Measurements from ENCODE around the gene RACGAP1.

The RACGAP1 gene

DNA sequence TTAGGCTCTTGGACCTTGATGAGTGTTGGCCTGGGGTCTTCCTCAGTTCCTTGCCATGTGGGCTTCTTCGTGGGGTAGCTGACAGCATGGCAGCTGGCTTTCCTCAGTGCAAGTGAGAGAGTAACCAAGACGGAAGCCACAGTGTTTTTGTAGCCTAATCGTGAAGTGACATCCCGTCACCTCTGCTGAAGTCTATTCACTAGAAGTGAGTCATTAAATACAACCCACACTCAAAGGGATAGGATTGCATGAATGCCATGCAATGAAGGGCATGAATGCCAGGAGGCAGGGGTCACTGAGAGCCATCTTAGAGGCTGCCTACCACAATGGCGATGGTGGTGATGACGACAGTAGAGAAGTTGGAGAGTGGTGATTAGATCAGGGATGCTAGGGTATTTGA lies 18.6 kb upstream of the RACGAP1 start:
- Histone ChIP-seq H3K4me1 (ENCODE audit: control insufficient read depth in 1 of 2, insufficient read depth in 2 of 2, low read length in 2 of 2) (no peaks in the 10 kb centered on the region), H3K27ac (ENCODE audit: low read depth, low read length) (no peak overlapping the region), H3K4me3 (ENCODE audit: low read depth in 1 of 2, low read length in 2 of 2) (no peak overlapping the region), H3K9ac (ENCODE audit: low read depth in 1 of 2, low read length in 2 of 2) (no peak overlapping the region), H3K36me3 (ENCODE audit: control insufficient read depth in 1 of 2, insufficient read depth in 2 of 2, low read length in 2 of 2) (no peaks in the 10 kb centered on the region), H3K9me3 (ENCODE audit: control insufficient read depth in 1 of 2, low read length in 2 of 2) (no peaks in the 10 kb centered on the region), H3K27me3 (ENCODE audit: control insufficient read depth in 1 of 2, insufficient read depth in 2 of 2, low read length in 2 of 2) (no peaks in the 10 kb centered on the region)

GRCh38 chr12:50043308-50043707 lies 18.0 kb upstream of the RACGAP1 start:
- no peak overlapping the region for H3K9ac ChIP-seq (ENCODE audit: low read depth in 1 of 2, low read length in 2 of 2)
- H3K27ac ChIP-seq (ENCODE audit: low read depth, low read length) = no peak overlapping the region
- no peak overlapping the region for H3K4me3 ChIP-seq (ENCODE audit: low read depth in 1 of 2, low read length in 2 of 2)
- H3K4me1 ChIP-seq (ENCODE audit: control insufficient read depth in 1 of 2, insufficient read depth in 2 of 2, low read length in 2 of 2) = no peaks in the 10 kb centered on the region
- H3K36me3 ChIP-seq (ENCODE audit: control insufficient read depth in 1 of 2, insufficient read depth in 2 of 2, low read length in 2 of 2) = no peaks in the 10 kb centered on the region
- H3K27me3 ChIP-seq (ENCODE audit: control insufficient read depth in 1 of 2, insufficient read depth in 2 of 2, low read length in 2 of 2) = no peaks in the 10 kb centered on the region
- H3K9me3 ChIP-seq (ENCODE audit: control insufficient read depth in 1 of 2, low read length in 2 of 2) = no peaks in the 10 kb centered on the region

DNA sequence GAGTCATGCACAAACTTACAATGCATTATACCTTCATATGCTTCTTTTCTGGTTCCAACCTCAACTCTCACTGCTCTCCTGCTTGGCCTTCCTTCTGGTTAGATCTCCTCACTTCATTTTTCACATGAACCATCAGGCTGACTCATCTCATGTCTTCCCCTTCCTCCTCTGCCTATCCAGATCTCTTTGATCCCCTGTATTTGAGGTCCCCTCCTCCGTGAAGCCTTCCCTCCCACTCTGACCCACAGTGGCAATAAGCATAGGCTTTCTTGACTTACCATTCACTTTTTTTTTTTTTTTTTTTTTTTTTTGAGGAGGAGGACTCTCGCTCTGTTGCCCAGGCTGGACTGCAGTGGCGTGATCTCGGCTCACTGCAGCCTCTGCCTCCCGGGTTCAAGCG lies 17.4 kb upstream of the RACGAP1 start:
- Histone ChIP-seq H3K27me3 (ENCODE audit: control insufficient read depth in 1 of 2, insufficient read depth in 2 of 2, low read length in 2 of 2) (no peaks in the 10 kb centered on the region), H3K4me1 (ENCODE audit: control insufficient read depth in 1 of 2, insufficient read depth in 2 of 2, low read length in 2 of 2) (no peaks in the 10 kb centered on the region), H3K9me3 (ENCODE audit: control insufficient read depth in 1 of 2, low read length in 2 of 2) (no peaks in the 10 kb centered on the region), H3K9ac (ENCODE audit: low read depth in 1 of 2, low read length in 2 of 2) (no peak overlapping the region), H3K27ac (ENCODE audit: low read depth, low read length) (no peak overlapping the region), H3K4me3 (ENCODE audit: low read depth in 1 of 2, low read length in 2 of 2) (no peak overlapping the region), H3K36me3 (ENCODE audit: control insufficient read depth in 1 of 2, insufficient read depth in 2 of 2, low read length in 2 of 2) (no peaks in the 10 kb centered on the region)

- H3K9ac ChIP-seq (ENCODE audit: low read depth in 1 of 2, low read length in 2 of 2) = no peak overlapping the region
- H3K27ac ChIP-seq (ENCODE audit: low read depth, low read length) = no peak overlapping the region
- H3K4me1 ChIP-seq (ENCODE audit: control insufficient read depth in 1 of 2, insufficient read depth in 2 of 2, low read length in 2 of 2) = no peaks in the 10 kb centered on the region
- H3K4me3 ChIP-seq (ENCODE audit: low read depth in 1 of 2, low read length in 2 of 2) = no peak overlapping the region
- H3K9me3 ChIP-seq (ENCODE audit: control insufficient read depth in 1 of 2, low read length in 2 of 2) = no peaks in the 10 kb centered on the region
- H3K36me3 ChIP-seq (ENCODE audit: control insufficient read depth in 1 of 2, insufficient read depth in 2 of 2, low read length in 2 of 2) = no peaks in the 10 kb centered on the region
- no peaks in the 10 kb centered on the region for H3K27me3 ChIP-seq (ENCODE audit: control insufficient read depth in 1 of 2, insufficient read depth in 2 of 2, low read length in 2 of 2)
Measured at GRCh38 chr12:50041962-50042361, 16.7 kb upstream of the RACGAP1 start.

GRCh38 chr12:50041062-50041860 lies 16.0 kb upstream of the RACGAP1 start:
- no peak overlapping the region for H3K27ac ChIP-seq (ENCODE audit: low read depth, low read length)
- H3K4me1 ChIP-seq (ENCODE audit: control insufficient read depth in 1 of 2, insufficient read depth in 2 of 2, low read length in 2 of 2) = no peaks in the 10 kb centered on the region
- no peak overlapping the region for H3K9ac ChIP-seq (ENCODE audit: low read depth in 1 of 2, low read length in 2 of 2)
- H3K36me3 ChIP-seq (ENCODE audit: control insufficient read depth in 1 of 2, insufficient read depth in 2 of 2, low read length in 2 of 2) = no peaks in the 10 kb centered on the region
- no peaks in the 10 kb centered on the region for H3K9me3 ChIP-seq (ENCODE audit: control insufficient read depth in 1 of 2, low read length in 2 of 2)
- no peak overlapping the region for H3K4me3 ChIP-seq (ENCODE audit: low read depth in 1 of 2, low read length in 2 of 2)
- H3K27me3 ChIP-seq (ENCODE audit: control insufficient read depth in 1 of 2, insufficient read depth in 2 of 2, low read length in 2 of 2) = no peaks in the 10 kb centered on the region

DNA sequence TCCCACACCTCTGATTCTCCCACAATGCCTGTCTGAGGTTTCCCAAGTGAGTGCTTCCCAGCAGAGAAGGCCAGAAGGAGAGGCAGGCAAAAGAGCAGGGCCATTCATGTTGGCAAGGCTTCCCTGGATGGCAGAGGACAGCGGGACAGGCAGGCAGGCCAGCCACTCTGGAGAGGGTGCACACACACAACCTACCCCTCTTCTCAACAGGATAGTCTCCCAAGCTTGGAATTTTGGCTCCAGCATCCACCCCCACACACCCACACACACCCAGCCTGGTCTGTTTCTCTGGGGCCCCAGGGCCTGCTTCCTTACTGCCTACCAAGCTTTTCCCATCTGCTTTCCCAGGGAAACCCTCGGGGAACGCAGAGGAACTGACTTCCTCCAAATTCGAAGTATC lies 15.4 kb upstream of the RACGAP1 start:
- Histone ChIP-seq H3K9me3 (ENCODE audit: control insufficient read depth in 1 of 2, low read length in 2 of 2) (no peaks in the 10 kb centered on the region), H3K27ac (ENCODE audit: low read depth, low read length) (no peak overlapping the region), H3K9ac (ENCODE audit: low read depth in 1 of 2, low read length in 2 of 2) (no peak overlapping the region), H3K27me3 (ENCODE audit: control insufficient read depth in 1 of 2, insufficient read depth in 2 of 2, low read length in 2 of 2) (no peaks in the 10 kb centered on the region), H3K36me3 (ENCODE audit: control insufficient read depth in 1 of 2, insufficient read depth in 2 of 2, low read length in 2 of 2) (no peaks in the 10 kb centered on the region), H3K4me3 (ENCODE audit: low read depth in 1 of 2, low read length in 2 of 2) (no peak overlapping the region), H3K4me1 (ENCODE audit: control insufficient read depth in 1 of 2, insufficient read depth in 2 of 2, low read length in 2 of 2) (no peaks in the 10 kb centered on the region)

- Histone ChIP-seq H3K4me1 (ENCODE audit: control insufficient read depth in 1 of 2, insufficient read depth in 2 of 2, low read length in 2 of 2) (no peaks in the 10 kb centered on the region), H3K4me3 (ENCODE audit: low read depth in 1 of 2, low read length in 2 of 2) (no peak overlapping the region), H3K9me3 (ENCODE audit: control insufficient read depth in 1 of 2, low read length in 2 of 2) (no peaks in the 10 kb centered on the region), H3K27me3 (ENCODE audit: control insufficient read depth in 1 of 2, insufficient read depth in 2 of 2, low read length in 2 of 2) (no peaks in the 10 kb centered on the region), H3K9ac (ENCODE audit: low read depth in 1 of 2, low read length in 2 of 2) (no peak overlapping the region), H3K36me3 (ENCODE audit: control insufficient read depth in 1 of 2, insufficient read depth in 2 of 2, low read length in 2 of 2) (no peaks in the 10 kb centered on the region), H3K27ac (ENCODE audit: low read depth, low read length) (no peak overlapping the region)
Measured at GRCh38 chr12:50039151-50039835, 14.0 kb upstream of the RACGAP1 start.

DNA sequence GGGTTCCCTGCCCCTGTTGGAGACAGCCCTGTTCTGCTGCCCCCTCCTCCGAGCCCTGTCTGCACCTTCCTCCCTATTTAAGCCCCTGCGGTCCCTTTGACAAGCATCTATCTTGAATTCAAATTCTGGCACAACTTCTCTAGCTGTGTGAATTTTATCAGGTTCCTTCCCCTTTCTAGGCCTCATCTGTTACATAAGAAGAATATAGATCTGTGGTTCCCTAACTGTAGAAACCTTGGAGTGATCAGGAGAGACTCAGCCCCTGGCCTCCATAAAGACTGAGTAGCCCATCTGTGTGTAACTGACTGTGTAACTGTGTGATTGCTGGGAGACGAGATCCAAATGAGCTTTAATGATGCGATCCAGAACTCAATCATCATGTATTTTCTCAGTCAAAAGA lies 13.0 kb upstream of the RACGAP1 start:
- no peaks in the 10 kb centered on the region for H3K9me3 ChIP-seq (ENCODE audit: control insufficient read depth in 1 of 2, low read length in 2 of 2)
- H3K36me3 ChIP-seq (ENCODE audit: control insufficient read depth in 1 of 2, insufficient read depth in 2 of 2, low read length in 2 of 2) = no peaks in the 10 kb centered on the region
- H3K27me3 ChIP-seq (ENCODE audit: control insufficient read depth in 1 of 2, insufficient read depth in 2 of 2, low read length in 2 of 2) = no peaks in the 10 kb centered on the region
- no peak overlapping the region for H3K9ac ChIP-seq (ENCODE audit: low read depth in 1 of 2, low read length in 2 of 2)
- no peak overlapping the region for H3K27ac ChIP-seq (ENCODE audit: low read depth, low read length)
- H3K4me1 ChIP-seq (ENCODE audit: control insufficient read depth in 1 of 2, insufficient read depth in 2 of 2, low read length in 2 of 2) = no peaks in the 10 kb centered on the region
- no peak overlapping the region for H3K4me3 ChIP-seq (ENCODE audit: low read depth in 1 of 2, low read length in 2 of 2)

DNA sequence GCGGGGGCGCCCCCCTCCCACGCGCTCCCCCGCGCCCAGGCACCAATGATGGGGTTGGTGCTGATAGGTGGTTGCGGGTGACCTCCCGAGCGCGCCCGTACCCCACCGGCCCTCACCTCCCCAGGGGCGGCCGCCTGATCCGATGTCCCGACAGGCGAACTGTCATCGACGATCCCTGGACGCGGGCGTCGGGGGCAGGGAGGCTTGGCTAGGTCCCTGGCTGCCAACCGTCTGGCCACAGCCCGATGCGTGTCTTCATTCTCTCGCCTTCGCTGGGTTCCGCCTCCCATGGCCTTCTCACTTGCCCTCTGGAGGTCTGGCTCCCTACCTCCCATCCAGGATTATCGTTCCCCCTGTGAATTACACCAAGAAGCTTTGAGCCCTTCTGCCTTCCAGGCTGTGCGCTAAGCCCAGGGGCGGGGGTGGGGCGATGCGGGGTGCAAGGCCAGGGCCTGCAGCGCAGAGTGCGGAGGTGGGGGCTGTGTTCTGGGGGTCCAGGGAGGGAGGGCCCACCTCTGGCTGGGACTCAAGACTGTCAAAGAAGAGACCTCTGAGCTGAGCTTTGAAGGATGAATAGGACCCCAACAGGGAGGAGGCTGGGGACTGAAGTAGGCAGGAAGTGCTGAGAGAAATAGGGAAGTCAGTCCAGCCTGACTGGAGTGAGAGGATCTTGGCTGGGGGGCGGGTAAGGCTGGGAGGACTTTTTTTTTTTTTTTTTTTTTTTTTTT lies 7.7 kb upstream of the RACGAP1 start:
- H3K4me1 ChIP-seq (ENCODE audit: control insufficient read depth in 1 of 2, insufficient read depth in 2 of 2, low read length in 2 of 2) = no peaks in the 10 kb centered on the region
- no peaks in the 10 kb centered on the region for H3K9me3 ChIP-seq (ENCODE audit: control insufficient read depth in 1 of 2, low read length in 2 of 2)
- H3K27ac ChIP-seq (ENCODE audit: low read depth, low read length) = no peak overlapping the region
- H3K4me3 ChIP-seq (ENCODE audit: low read depth in 1 of 2, low read length in 2 of 2) = peak overlapping the region; percentile 43 to 53
- H3K9ac ChIP-seq (ENCODE audit: low read depth in 1 of 2, low read length in 2 of 2) = no peak overlapping the region
- H3K27me3 ChIP-seq (ENCODE audit: control insufficient read depth in 1 of 2, insufficient read depth in 2 of 2, low read length in 2 of 2) = peaks cover 0 to 10% of the 10 kb centered on the region in 2 donors
- no peaks in the 10 kb centered on the region for H3K36me3 ChIP-seq (ENCODE audit: control insufficient read depth in 1 of 2, insufficient read depth in 2 of 2, low read length in 2 of 2)

- H3K27me3 ChIP-seq (ENCODE audit: control insufficient read depth in 1 of 2, insufficient read depth in 2 of 2, low read length in 2 of 2) = peaks cover 0 to 10% of the 10 kb centered on the region in 2 donors
- H3K36me3 ChIP-seq (ENCODE audit: control insufficient read depth in 1 of 2, insufficient read depth in 2 of 2, low read length in 2 of 2) = no peaks in the 10 kb centered on the region
- no peaks in the 10 kb centered on the region for H3K4me1 ChIP-seq (ENCODE audit: control insufficient read depth in 1 of 2, insufficient read depth in 2 of 2, low read length in 2 of 2)
- H3K9ac ChIP-seq (ENCODE audit: low read depth in 1 of 2, low read length in 2 of 2) = no peak overlapping the region
- no peaks in the 10 kb centered on the region for H3K9me3 ChIP-seq (ENCODE audit: control insufficient read depth in 1 of 2, low read length in 2 of 2)
- H3K27ac ChIP-seq (ENCODE audit: low read depth, low read length) = no peak overlapping the region
- H3K4me3 ChIP-seq (ENCODE audit: low read depth in 1 of 2, low read length in 2 of 2) = peak overlapping the region; percentile 43 to 53
Measured at GRCh38 chr12:50032515-50032853, 7.2 kb upstream of the RACGAP1 start.

Data from duodenal mucosa (tissue), 2 donors.